Brain pericyte (primary cell): ENCODE measurements around the gene CFAP54.

Experiments used
- DNase-seq: peaks from one replicate; pipeline ENCODE4 v3.0.0-alpha.2; 2012; ENCODE audit warnings: low read depth, low spot score

The CFAP54 gene

DNA sequence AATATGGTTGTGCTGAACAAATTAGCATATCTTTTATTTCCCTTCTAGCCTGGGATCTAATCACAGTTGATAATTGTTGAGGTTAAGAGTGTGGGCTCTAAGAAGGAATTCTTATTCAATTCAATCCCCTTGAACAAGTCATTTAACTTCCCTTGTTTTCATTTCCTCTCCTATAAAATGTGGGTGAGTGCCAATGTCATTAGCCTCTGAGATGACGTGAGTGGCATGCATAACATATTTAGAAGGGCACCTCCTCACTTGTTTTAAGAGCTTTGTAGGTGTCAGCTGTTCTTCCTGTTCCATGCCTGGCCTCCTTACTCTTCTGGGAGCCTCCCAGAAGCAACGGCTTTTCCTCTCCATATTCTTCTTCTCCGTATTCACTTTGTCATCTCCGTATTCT is 262.2 kb downstream of the CFAP54 start:
- DNase-seq = no peak

DNA sequence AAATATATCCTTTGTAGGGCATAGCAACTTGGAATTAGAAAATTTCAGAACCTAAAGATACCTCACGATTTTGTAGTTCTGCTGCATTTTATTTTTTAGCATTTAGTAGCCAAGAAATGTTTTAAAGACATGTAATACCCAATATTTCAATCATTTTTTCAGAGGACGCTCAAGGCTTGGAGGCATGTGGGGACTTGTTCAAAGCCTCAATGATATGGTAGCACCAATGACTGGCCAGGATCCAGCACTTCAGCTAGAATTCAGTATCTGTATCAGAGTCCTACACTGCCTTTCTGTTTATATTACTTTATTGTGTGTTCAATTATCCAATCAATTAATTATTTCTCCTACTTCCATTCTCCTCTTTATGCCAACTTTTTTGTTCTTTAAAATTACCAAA is 262.8 kb downstream of the CFAP54 start:
- no peak for DNase-seq

GRCh38 chr12:96766232-96766631 is 276.9 kb downstream of the CFAP54 start:
- DNase-seq = no peak

DNA sequence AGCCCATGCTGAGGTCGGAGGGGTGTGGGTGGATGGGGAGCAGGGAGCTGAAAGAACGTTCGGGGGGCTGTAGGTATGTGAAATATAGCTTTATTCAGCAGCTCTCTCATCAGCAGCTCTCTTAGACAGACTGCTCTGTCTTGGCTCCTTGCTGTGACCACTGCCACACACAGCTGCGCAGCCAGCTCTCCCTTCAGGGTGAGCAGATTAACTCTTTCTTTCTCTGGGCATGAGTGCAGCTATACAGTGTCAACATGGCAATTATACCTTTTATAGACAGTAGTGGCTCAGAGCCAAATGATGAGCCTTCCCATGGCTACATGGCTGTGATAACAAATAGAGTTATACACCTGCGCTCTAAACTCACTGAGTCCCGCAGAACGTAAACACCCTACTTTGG is 280.0 kb downstream of the CFAP54 start:
- no peak for DNase-seq

DNA sequence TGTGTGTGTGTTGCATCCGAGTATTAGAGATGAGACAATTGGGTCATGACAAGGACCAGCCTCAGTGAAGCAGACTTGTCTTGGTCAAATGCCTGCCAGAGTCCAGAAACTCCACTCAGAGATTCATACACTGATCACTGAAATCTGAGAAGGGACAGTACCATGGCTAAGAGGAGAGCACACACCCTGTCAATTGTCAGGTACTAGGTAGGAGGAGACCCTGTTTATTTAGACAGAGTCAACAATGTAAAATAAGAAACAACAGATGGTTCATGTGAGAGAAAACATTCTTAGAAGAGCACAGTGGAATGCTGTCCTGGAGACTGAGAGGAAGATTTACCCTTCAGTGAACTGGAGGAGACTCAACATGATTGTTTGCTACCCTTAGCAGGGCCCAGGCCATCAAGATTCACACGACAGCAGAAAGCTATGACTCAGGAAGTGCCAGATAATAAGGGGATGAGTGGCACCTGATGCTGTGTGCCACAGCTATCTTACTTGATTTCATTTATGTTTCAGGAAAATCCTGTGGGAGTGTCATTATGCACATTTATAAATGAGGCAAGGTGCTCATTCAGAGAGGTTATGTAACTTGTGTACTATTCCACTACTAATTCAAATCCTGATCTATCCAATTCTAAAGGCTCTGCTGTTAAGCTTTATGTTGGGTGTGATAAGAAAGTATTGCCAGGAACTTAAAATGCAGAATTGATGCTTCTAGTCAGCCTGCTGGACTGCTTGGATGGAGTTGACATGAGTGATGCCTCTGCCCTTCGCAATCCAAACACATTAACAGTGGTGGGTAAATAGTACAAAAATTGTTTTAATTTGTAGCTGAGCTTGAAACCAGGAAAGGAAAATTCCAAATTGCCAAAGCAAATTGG is 281.1 kb downstream of the CFAP54 start:
- no peak for DNase-seq

- DNase-seq = no peak
These were observed 283.7 kb downstream of the CFAP54 start for GRCh38 chr12:96773031-96773430.

DNA sequence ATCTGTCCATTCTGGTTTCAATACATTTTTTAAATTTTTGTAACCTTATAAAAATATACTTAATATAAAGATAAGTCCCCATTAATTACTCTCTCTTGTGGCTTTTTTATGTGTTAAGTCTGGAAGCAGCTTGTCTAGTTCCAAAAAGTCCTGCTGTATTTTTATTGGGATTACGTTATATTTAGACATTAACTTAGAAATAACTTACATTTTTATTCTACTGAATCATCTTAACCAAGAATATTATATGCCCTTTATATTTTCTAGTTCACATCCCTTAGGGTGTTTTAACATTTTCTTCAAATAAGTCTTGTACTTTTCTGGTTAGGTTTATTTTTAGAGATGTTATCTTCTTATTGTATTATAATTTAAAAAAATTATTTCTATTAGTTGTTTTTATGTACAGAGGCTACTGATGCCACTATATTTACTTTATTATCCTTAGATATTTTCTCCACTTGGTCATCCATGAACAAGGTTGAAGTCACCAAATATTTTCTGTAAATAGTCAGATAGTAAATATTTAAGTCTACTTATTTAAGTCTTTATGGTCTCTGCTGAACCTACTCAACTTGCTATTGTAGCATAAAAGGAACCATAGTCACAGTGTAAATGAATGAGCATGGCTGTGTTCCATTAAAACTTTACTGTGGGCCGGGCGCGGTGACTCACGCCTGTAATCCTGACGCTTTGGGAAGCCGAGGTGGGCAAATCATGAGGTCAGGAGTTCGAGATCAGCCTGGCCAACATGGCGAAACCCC is 285.3 kb downstream of the CFAP54 start:
- DNase-seq = no peak

- no peak for DNase-seq
These were observed 287.5 kb downstream of the CFAP54 start for GRCh38 chr12:96776908-96777307.

DNA sequence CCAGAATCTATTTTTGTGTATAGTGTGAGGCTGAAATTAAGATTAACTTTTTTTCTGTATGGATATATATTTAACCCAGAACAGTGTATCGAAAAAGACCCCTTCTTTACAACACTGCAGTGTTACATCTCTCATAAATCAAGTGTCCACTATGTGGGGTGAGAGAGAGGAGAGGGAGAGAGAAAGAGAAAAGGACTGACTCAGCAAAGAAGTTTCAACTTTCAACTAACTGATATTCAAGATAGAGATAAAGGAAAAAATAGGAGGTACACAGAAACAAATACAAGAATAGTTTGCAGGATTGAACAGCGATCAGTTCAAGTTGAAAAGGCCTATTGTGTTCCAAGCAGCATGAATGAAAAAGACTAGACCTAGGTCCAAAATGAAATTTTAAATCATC is 291.0 kb downstream of the CFAP54 start:
- no peak for DNase-seq

- DNase-seq = no peak
These were observed 297.4 kb downstream of the CFAP54 start for GRCh38 chr12:96786791-96787190.

GRCh38 chr12:96803969-96804368 is 314.6 kb downstream of the CFAP54 start:
- no peak for DNase-seq

DNA sequence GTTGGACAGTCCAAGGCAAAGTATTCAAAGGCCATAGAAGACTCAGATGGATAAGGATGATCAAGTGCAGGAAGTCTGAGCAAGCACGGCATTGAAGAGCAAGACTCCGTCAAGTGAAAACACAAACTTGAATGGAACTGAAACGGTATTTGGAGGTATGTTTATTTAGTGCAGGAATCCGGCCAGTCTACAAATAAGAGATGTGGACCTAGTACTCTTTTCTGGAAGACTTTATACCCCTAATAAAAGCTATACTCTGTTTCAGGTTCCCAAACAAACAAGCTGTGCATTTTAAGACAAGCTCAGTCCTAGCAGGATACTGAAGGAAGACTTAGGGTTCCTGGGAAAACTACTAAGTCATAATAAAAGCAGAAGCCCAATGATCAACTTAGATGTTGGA is 316.9 kb downstream of the CFAP54 start:
- no peak for DNase-seq

DNA sequence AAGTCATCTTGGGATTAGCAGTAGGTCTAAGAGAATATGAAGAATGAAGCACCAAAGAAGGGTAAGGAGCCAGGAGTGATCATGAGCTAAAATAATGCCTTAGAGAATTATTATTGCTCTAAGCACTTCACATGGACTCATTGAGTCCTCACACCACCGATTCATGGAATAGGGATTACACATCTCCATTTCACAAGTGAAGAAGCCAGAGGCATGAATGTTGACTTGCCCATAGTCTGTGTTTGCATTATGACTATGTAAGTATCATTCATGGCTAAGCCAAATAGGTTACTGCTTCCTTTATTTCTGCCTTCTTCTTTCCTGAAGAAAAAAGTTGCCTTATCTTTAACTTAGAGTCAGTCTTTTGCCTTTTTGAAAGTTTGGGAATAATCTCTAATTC is 318.4 kb downstream of the CFAP54 start:
- no peak for DNase-seq

DNA sequence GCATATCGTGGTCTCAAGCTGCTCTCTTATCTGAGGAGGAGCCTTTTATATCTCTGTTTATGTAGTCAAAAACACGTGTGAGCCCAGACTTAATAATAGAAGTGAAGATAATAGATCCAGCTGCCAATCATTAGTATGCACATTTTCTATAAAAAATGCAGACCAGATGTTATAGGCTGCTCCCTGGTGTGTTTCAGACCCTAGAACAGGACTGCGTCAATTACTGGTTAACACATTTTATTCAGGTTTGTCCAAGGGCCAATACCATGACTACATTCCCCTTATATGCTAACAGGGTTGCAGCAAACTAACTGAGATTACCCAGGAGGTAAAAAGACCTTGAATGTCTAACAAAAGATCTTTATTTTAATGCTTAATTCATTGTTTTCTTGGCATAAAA is 319.2 kb downstream of the CFAP54 start:
- no peak for DNase-seq

- DNase-seq = no peak
These were observed 320.1 kb downstream of the CFAP54 start for GRCh38 chr12:96809522-96809921.

- no peak for DNase-seq
These were observed 320.7 kb downstream of the CFAP54 start for GRCh38 chr12:96810057-96810456.

DNA sequence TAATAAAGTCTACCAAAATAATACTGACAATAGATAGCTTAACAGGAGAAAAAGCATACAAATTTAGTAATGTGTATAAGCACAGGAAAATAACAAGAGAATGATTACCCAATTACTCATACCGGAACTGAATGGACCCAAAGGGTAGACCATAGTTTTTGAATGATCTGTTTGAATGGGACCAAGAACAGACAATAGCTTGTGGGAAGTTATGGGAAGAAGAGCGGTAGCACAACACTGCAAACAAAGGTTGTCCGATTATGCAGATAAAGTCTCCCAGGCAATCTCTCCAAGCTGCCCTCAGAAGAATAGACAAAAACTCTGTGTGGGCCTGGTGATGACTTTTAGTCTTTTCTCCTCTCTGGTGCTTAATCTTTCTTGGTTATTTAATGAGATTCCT is 321.1 kb downstream of the CFAP54 start:
- DNase-seq = no peak

DNA sequence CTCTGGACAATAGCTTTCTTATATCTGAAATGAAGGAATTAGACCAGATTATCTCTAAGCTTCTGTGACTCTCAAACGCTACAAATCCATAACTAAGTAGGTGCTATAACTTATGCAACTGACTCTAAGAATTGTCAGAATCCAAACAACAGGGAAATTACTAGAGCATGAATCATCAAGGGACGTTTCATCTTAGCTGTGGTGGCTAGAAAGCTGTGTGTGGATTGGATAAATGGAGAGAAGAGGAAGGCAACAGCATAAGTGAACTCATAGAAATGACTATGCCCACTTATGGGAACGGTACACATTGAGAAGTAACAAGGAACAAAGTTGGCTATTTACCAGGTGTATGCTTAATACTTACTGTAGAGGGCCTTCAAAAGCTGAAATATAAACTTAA is 321.7 kb downstream of the CFAP54 start:
- DNase-seq = no peak

DNA sequence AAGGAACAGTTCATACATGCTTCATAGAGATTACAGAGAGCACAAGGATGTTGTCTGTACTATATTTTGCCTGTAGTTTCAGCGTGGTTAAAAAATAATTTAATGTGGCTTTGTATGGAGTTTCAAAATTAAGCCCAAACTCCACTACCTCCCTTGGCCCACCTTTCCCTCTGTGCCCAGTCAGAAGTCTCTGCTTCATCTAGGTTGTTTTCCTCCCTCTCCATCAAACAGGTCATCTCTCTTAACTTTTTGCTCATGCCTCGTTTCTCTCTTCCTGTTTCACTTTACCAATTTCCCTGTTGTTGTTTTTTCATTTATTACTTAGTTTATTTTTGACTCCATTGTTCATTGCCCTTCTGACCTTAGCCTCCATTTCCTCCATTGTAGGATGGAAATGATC is 322.8 kb downstream of the CFAP54 start:
- DNase-seq = no peak

- DNase-seq = no peak
These were observed 324.8 kb downstream of the CFAP54 start for GRCh38 chr12:96814200-96814599.

DNA sequence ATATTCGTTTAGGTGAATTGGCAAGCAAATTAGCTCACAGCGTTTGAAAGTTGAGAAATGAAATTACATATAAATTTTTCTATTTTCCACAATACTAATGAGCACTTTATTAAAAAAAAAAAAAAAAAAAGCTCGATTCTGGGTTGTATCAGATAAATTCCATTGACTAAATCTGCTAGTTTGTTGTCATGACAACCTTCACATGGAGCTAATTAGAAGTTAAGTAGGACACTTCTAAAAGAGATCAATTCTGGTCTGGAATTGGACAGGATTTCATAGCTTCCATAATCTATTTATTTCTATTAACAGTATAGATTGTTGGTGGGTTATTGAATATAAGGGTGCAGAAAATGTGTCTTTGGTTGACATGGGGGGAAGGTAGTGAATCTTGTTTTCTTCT is 332.2 kb downstream of the CFAP54 start:
- no peak for DNase-seq

- no peak for DNase-seq
These were observed 333.3 kb downstream of the CFAP54 start for GRCh38 chr12:96822641-96823040.
